ENCODE data around the gene MYO10. TPM values are rescaled to one million over a fixed set of nuclear protein-coding genes. Genes with fewer than 3 reads are reported as not detected.

The MYO10 gene
- total and polyA plus RNA-seq, 2 experiments from 2014 or later: 33.7 to 52.4 TPM

GRCh38 chr5:16867577-16867953 lies 68.5 kb downstream of the MYO10 start:
- Histone ChIP-seq H3K79me2 (peaks cover 51% of the 10 kb centered on the region), H3K4me2 (no peak overlapping the region)

DNA sequence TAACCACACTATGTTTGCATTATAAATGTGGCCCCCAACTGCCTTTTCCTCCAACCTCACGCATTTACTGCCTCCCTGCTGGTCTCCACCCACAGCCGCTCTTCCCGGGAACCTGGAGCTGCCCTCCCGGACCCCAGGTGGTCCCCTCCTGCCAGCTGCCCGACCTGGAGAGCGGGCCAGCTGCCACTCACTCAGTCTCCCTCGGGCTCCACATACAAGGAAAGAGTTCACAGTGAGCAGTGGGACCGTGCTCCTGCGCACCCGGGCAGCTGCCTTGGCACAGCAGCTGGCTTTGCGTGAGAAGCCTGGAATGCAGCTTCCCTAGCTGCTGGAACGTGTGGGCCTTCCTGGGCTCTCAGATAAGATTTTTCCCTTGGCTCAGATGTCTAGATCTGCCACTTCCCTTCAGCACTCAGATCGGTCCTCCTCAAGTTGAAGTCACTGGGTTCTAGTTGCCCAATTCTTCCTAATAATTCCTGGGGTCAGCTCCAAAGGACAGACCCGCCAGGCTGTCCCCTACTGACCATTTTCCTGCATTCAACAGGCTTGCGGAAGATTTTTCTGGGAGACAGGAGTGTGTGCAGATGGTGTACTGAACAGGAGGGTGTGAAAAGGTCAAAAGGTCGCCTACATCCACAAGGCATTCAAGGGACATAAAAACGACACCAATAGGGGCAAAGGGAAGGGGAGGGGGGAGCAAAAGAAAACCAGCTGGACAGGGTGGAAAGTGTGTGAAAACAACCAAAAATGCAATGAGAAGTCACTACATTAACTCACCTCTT lies 69.1 kb downstream of the MYO10 start:
- Histone ChIP-seq H4K20me1 (ENCODE audit: insufficient read depth, poor library complexity, severe bottlenecking) (peaks cover 6% of the 10 kb centered on the region), H3K79me2 (peaks cover 55% of the 10 kb centered on the region), H3K4me1 (ENCODE audit: insufficient read depth) (peaks cover 10% of the 10 kb centered on the region), H3K9me3 (ENCODE audit: low read depth) (no peaks in the 10 kb centered on the region), H3K36me3 (replicated peaks; ENCODE audit: insufficient read depth, low read depth) (no peaks in the 10 kb centered on the region), H3K27ac (no peak overlapping the region), H3K27me3 (no peaks in the 10 kb centered on the region), H3K9me2 (replicated peaks; ENCODE audit: insufficient read depth) (no peaks in the 10 kb centered on the region), H3K4me3 (no peak overlapping the region), H2AFZ (no peak overlapping the region), H3K4me2 (no peak overlapping the region)
- TF ChIP-seq EZH2phosphoT487 (IDR thresholded peaks at IDR 0.05; ENCODE audit: low read depth, severe bottlenecking, unreplicated experiment) (no peak), EZH2 (IDR thresholded peaks at IDR 0.05; ENCODE audit: borderline replicate concordance) (no peak)
- TF ChIP-seq, protein P1, sequence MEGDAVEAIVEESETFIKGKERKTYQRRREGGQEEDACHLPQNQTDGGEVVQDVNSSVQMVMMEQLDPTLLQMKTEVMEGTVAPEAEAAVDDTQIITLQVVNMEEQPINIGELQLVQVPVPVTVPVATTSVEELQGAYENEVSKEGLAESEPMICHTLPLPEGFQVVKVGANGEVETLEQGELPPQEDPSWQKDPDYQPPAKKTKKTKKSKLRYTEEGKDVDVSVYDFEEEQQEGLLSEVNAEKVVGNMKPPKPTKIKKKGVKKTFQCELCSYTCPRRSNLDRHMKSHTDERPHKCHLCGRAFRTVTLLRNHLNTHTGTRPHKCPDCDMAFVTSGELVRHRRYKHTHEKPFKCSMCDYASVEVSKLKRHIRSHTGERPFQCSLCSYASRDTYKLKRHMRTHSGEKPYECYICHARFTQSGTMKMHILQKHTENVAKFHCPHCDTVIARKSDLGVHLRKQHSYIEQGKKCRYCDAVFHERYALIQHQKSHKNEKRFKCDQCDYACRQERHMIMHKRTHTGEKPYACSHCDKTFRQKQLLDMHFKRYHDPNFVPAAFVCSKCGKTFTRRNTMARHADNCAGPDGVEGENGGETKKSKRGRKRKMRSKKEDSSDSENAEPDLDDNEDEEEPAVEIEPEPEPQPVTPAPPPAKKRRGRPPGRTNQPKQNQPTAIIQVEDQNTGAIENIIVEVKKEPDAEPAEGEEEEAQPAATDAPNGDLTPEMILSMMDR (IDR thresholded peaks at IDR 0.05; ENCODE audit: poor library complexity): no peak
- 62% methylated on average over 17 of the region's 17 CpGs for WGBS (ENCODE audit: low lambda C conversion rate, missing lambda C conversion rate)
- DNase-seq (ENCODE audit: low spot score): no peak

More at GRCh38 chr5:16867577-16867953, 68.5 kb downstream of the MYO10 start:
- no peaks in the 10 kb centered on the region for H3K27me3 ChIP-seq
- 91% methylated on average over 3 of the region's 3 CpGs for WGBS (ENCODE audit: low lambda C conversion rate, missing lambda C conversion rate)
- TF ChIP-seq EZH2phosphoT487 (IDR thresholded peaks at IDR 0.05; ENCODE audit: low read depth, severe bottlenecking, unreplicated experiment) (no peak), EZH2 (IDR thresholded peaks at IDR 0.05; ENCODE audit: borderline replicate concordance) (no peak)
- TF ChIP-seq, protein P1 (IDR thresholded peaks at IDR 0.05; ENCODE audit: poor library complexity): no peak
- H3K9me3 ChIP-seq (ENCODE audit: low read depth): no peaks in the 10 kb centered on the region
- peaks cover 6% of the 10 kb centered on the region for H4K20me1 ChIP-seq (ENCODE audit: insufficient read depth, poor library complexity, severe bottlenecking)
- no peak overlapping the region for H2AFZ ChIP-seq
- no peak overlapping the region for H3K4me3 ChIP-seq
- peaks cover 6% of the 10 kb centered on the region for H3K4me1 ChIP-seq (ENCODE audit: insufficient read depth)
- no peak for DNase-seq (ENCODE audit: low spot score)
- no peaks in the 10 kb centered on the region for H3K36me3 ChIP-seq (replicated peaks; ENCODE audit: insufficient read depth, low read depth)
- no peaks in the 10 kb centered on the region for H3K9me2 ChIP-seq (replicated peaks; ENCODE audit: insufficient read depth)
- H3K27ac ChIP-seq: no peak overlapping the region

GRCh38 chr5:16866273-16866672 lies 69.8 kb downstream of the MYO10 start:
- H3K79me2 ChIP-seq: peaks cover 59% of the 10 kb centered on the region

More at GRCh38 chr5:16866273-16866672, 69.8 kb downstream of the MYO10 start:
- Histone ChIP-seq H3K9me2 (replicated peaks; ENCODE audit: insufficient read depth) (no peaks in the 10 kb centered on the region), H3K36me3 (replicated peaks; ENCODE audit: insufficient read depth, low read depth) (no peaks in the 10 kb centered on the region), H3K27ac (no peak overlapping the region), H2AFZ (no peak overlapping the region), H3K27me3 (no peaks in the 10 kb centered on the region), H3K4me2 (no peak overlapping the region), H3K9me3 (ENCODE audit: low read depth) (no peaks in the 10 kb centered on the region), H3K4me3 (no peak overlapping the region), H4K20me1 (ENCODE audit: insufficient read depth, poor library complexity, severe bottlenecking) (peaks cover 6% of the 10 kb centered on the region), H3K4me1 (ENCODE audit: insufficient read depth) (peaks cover 10% of the 10 kb centered on the region)
- TF ChIP-seq EZH2phosphoT487 (IDR thresholded peaks at IDR 0.05; ENCODE audit: low read depth, severe bottlenecking, unreplicated experiment) (no peak), EZH2 (IDR thresholded peaks at IDR 0.05; ENCODE audit: borderline replicate concordance) (no peak)
- TF ChIP-seq, protein P1 (IDR thresholded peaks at IDR 0.05; ENCODE audit: poor library complexity): no peak
- no peak for DNase-seq (ENCODE audit: low spot score)
- WGBS (ENCODE audit: low lambda C conversion rate, missing lambda C conversion rate): 80% methylated on average over 4 of the region's 4 CpGs
